IPS-20b (cell line): ENCODE results near the gene HES7.

Experiments
- H3K27ac ChIP-seq: one replicate; pipeline ENCODE4 v1.5.1; 2013; ENCODE audit warnings: low read length
- H3K27me3 ChIP-seq: 2 replicates; pipeline ENCODE4 v1.6.1; 2013; ENCODE audit warnings: mild to moderate bottlenecking, low read length, inconsistent platforms; ENCODE audit not compliant: insufficient read depth
- H3K36me3 ChIP-seq: 2 replicates; pipeline ENCODE4 v1.6.1; 2013; ENCODE audit warnings: low read depth, mild to moderate bottlenecking, inconsistent platforms, low read length, moderate library complexity; ENCODE audit not compliant: insufficient read depth
- H3K4me1 ChIP-seq: 2 replicates; pipeline ENCODE4 v1.6.1; 2013; ENCODE audit warnings: mild to moderate bottlenecking, control low read depth, inconsistent platforms, low read length, moderate library complexity; ENCODE audit not compliant: insufficient read depth
- H3K4me3 ChIP-seq: 2 replicates; pipeline ENCODE4 v1.5.1; 2013; ENCODE audit warnings: mild to moderate bottlenecking, low read length, inconsistent platforms
- H3K9ac ChIP-seq: 2 replicates; pipeline ENCODE4 v1.6.1; 2013; ENCODE audit warnings: low read depth, mild to moderate bottlenecking, inconsistent platforms, low read length, moderate library complexity
- H3K9me3 ChIP-seq: 2 replicates; pipeline ENCODE4 v1.6.1; 2013; ENCODE audit warnings: mild to moderate bottlenecking, low read depth, low read length, inconsistent platforms; ENCODE audit not compliant: insufficient read depth

HES7 gene

DNA sequence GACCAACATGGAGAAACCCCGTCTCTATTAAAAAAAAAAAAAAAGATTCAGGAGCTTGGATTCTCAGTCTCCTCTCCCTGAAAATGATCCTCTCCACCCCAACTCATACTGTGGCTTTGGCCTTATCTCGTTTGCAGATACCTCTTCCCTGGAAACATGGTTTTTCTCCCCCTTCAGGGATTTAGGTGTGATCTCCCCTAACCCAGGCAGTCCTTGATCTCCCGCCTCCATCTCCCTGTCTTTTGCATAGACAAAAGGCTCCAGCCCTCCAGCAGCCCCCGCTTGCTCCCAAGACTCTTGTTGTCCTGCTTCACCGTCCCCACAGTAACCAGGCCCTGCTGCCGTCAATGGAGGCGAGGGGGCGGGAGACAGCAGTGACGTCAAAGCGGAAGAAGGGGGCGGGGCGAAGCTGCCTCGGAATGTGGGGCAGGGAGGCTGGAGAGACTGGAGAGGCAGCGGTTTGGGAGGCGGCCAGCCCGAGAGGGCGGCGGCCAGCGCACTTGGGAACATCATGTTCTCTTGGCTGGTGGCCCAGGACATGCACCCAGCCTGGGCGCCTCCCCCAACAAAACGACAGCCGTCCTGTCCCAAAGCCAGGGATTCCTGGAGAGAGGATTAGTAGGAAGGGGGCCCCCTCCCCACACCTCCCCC lies 30.2 kb upstream of the HES7 start:
- Histone ChIP-seq H3K9me3 (no peaks in the 10 kb centered on the region), H3K36me3 (peaks cover 13% of the 10 kb centered on the region), H3K4me3 (peak overlapping the region; percentile 93), H3K4me1 (peaks cover 12% of the 10 kb centered on the region; the same call in 1 of the 2 replicates), H3K27me3 (no peaks in the 10 kb centered on the region), H3K27ac (no peak overlapping the region), H3K9ac (peak overlapping the region; percentile 62; the same call in 1 of the 2 replicates)

- peaks cover 17% of the 10 kb centered on the region for H3K36me3 ChIP-seq
- no peaks in the 10 kb centered on the region for H3K9me3 ChIP-seq
- no peak overlapping the region for H3K27ac ChIP-seq
- no peak overlapping the region for H3K4me3 ChIP-seq
- peaks cover 12% of the 10 kb centered on the region; the same call in 1 of the 2 replicates for H3K4me1 ChIP-seq
- no peaks in the 10 kb centered on the region for H3K27me3 ChIP-seq
- H3K9ac ChIP-seq, result peak overlapping the region; percentile 49; the same call in 1 of the 2 replicates
Measured at GRCh38 chr17:8153525-8153956, 29.6 kb upstream of the HES7 start.

DNA sequence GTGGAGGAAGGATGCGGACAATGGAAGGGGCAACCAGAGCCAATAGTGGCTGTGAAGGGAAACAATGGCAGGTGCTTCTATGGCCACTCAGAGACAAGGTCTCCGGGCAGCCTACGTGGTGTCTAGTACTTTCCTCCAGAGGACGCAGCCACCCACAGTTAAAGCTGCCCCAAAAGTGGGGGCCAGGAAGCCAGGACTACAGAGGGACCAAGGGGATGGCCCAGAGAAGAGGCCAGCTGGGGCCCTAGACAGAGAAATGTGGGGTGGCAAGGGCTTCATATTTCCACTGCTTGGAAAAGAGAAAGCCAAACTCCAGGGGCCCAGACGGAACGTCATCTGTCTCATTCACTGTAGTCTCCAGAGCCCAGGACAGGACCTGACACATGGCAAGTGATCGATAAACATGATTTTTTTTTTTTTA lies 29.1 kb upstream of the HES7 start:
- peak overlapping the region; percentile 93; the same call in 1 of the 2 replicates for H3K4me3 ChIP-seq
- H3K9ac ChIP-seq, result no peak overlapping the region
- H3K4me1 ChIP-seq, result peaks cover 12% of the 10 kb centered on the region; the same call in 1 of the 2 replicates
- H3K9me3 ChIP-seq, result no peaks in the 10 kb centered on the region
- no peak overlapping the region for H3K27ac ChIP-seq
- H3K27me3 ChIP-seq, result no peaks in the 10 kb centered on the region
- H3K36me3 ChIP-seq, result peaks cover 22% of the 10 kb centered on the region

- Histone ChIP-seq H3K27me3 (no peaks in the 10 kb centered on the region), H3K9ac (peak within 1 kb of the TSS; percentile 87; the same call in 1 of the 2 replicates), H3K9me3 (no peaks in the 10 kb centered on the region), H3K4me1 (peaks cover 12% of the 10 kb centered on the region; the same call in 1 of the 2 replicates), H3K4me3 (peak within 1 kb of the TSS; percentile 93), H3K27ac (peak within 1 kb of the TSS; percentile 21), H3K36me3 (peaks cover 30% of the 10 kb centered on the region)
Measured at GRCh38 chr17:8152112-8152775, 28.3 kb upstream of the HES7 start, which contains the start of gene PER1. Gene PER1 (minus strand): TSS chr17:8152404. CDS start chr17:8150706, 1,698 bp downstream.

- Histone ChIP-seq H3K4me3 (peak overlapping the region; percentile 93), H3K9me3 (no peaks in the 10 kb centered on the region), H3K27ac (peak overlapping the region; percentile 21), H3K27me3 (no peaks in the 10 kb centered on the region), H3K36me3 (peaks cover 35% of the 10 kb centered on the region), H3K4me1 (peaks cover 12% of the 10 kb centered on the region; the same call in 1 of the 2 replicates), H3K9ac (peak overlapping the region; percentile 87; the same call in 1 of the 2 replicates)
Measured at GRCh38 chr17:8151641-8152111, 27.8 kb upstream of the HES7 start.

DNA sequence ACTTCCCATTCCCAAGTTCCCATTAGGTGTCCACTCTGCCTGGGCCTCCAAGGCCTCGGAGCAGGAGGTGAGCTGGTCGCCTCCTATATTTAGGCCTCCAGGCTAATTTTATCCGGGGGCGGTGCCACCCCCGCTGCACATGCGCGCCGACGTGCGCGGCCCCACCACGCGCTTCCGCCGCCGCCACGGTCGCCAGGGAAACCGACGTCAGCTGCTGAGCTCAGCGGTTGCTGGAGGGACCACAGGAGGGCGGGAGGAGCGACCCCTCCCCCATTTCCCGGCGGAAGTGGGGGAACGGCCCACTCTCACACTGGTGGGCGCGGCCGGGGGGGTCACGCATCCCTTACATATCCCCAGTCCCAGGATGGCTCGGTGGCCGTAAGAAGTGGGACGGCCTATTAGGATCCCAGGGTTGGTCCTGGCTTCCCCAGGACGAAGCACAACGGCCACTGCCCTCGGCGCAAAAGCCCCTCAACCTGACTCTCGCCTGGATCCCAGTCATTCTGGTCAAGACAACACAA lies 27.3 kb upstream of the HES7 start:
- no peak overlapping the region for H3K27ac ChIP-seq
- H3K27me3 ChIP-seq, result no peaks in the 10 kb centered on the region
- H3K4me3 ChIP-seq, result peak overlapping the region; percentile 93
- peak overlapping the region; percentile 87; the same call in 1 of the 2 replicates for H3K9ac ChIP-seq
- H3K9me3 ChIP-seq, result no peaks in the 10 kb centered on the region
- H3K36me3 ChIP-seq, result peaks cover 40% of the 10 kb centered on the region
- H3K4me1 ChIP-seq, result peaks cover 12% of the 10 kb centered on the region; the same call in 1 of the 2 replicates

DNA sequence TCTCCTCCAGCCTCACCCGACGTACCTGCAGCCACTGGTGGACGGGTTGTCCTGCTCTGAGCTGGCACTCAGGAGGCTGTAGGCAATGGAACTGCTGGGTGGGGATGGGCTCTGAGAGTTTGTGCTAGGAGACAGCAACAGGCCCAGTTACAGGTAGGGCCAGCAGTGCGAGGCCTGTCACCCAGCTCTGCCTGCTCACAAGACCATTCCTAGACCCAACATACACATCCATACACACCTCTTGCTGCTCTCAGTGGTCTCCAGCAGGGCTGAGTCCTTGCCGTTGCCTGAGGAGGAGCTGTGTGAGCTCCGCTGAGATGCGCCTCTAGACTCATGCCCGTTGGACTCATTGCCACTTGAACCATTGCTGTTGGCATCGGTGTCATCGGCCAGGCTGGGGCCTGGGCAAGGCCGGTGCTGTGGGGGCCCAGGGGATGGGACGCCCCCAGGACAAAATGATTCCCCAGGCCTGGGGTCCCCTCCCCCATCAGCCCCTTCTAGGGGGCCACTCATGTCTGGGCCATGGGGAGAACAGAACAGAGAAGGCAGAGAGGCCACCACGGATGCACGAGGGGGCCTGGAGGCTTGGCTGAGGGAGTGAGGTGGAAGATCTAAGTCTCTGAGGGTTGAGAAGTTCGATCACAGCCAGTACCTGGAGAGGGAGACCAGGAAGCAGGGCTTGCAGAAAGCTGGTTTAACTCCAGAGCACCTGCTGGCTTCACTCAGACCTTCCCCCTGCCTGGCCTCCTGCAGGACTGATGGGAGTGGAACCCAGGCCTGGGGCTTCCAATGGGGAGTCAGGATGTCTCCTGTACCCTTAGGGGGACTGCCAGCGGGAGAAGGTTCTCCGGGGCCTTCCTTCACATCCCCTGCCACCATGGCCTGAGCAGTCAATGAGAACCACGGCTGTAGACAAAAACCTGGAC lies 26.6 kb upstream of the HES7 start:
- Histone ChIP-seq H3K4me3 (peak overlapping the region; percentile 93; the same call in 1 of the 2 replicates), H3K27ac (no peak overlapping the region), H3K4me1 (peaks cover 10% of the 10 kb centered on the region; the same call in 1 of the 2 replicates), H3K9me3 (no peaks in the 10 kb centered on the region), H3K27me3 (no peaks in the 10 kb centered on the region), H3K36me3 (peaks cover 48% of the 10 kb centered on the region), H3K9ac (peak overlapping the region; percentile 31; the same call in 1 of the 2 replicates)

- Histone ChIP-seq H3K9me3 (no peaks in the 10 kb centered on the region), H3K27ac (no peak overlapping the region), H3K4me3 (no peak overlapping the region), H3K4me1 (peaks cover 3% of the 10 kb centered on the region; the same call in 1 of the 2 replicates), H3K9ac (no peak overlapping the region), H3K27me3 (no peaks in the 10 kb centered on the region), H3K36me3 (peaks cover 54% of the 10 kb centered on the region)
Measured at GRCh38 chr17:8149419-8150193, 25.7 kb upstream of the HES7 start.

- H3K4me1 ChIP-seq, result no peaks in the 10 kb centered on the region
- no peaks in the 10 kb centered on the region for H3K27me3 ChIP-seq
- no peak overlapping the region for H3K9ac ChIP-seq
- no peaks in the 10 kb centered on the region for H3K9me3 ChIP-seq
- H3K27ac ChIP-seq, result no peak overlapping the region
- no peak overlapping the region for H3K4me3 ChIP-seq
- peaks cover 63% of the 10 kb centered on the region for H3K36me3 ChIP-seq
Measured at GRCh38 chr17:8148560-8148959, 24.7 kb upstream of the HES7 start.

GRCh38 chr17:8147805-8148404 lies 24.0 kb upstream of the HES7 start:
- H3K9me3 ChIP-seq, result no peaks in the 10 kb centered on the region
- no peaks in the 10 kb centered on the region for H3K4me1 ChIP-seq
- H3K27me3 ChIP-seq, result no peaks in the 10 kb centered on the region
- no peak overlapping the region for H3K27ac ChIP-seq
- peaks cover 63% of the 10 kb centered on the region for H3K36me3 ChIP-seq
- no peak overlapping the region for H3K9ac ChIP-seq
- no peak overlapping the region for H3K4me3 ChIP-seq
